ENCODE data around the gene FBXO47.
"Not testable (repeated sequence)": the region's sequence is repeated elsewhere in the genome, so short reads cannot be mapped to it uniquely, and the experiment has no call there.

- not testable (repeated sequence) for TF ChIP-seq CTCF (IDR thresholded peaks at IDR 0.05; ENCODE audit: low read depth, low read length, poor library complexity, severe bottlenecking); EZH2phosphoT487 (IDR thresholded peaks at IDR 0.05; ENCODE audit: borderline replicate concordance, low read length)
These were observed 55.5 kb downstream of the FBXO47 start for GRCh38 chr17:38911731-38912081.
